NCI-H1105 (cell line): ENCODE data around the gene PSMD14.
"Not testable (repeated sequence)": the region's sequence is repeated elsewhere in the genome, so short reads cannot be mapped to it uniquely, and the experiment has no call there.

Experiments
- DNase-seq: peaks from one replicate; lab custom pipeline; 2025; lab: John Stamatoyannopoulos, UW

The PSMD14 gene

DNA sequence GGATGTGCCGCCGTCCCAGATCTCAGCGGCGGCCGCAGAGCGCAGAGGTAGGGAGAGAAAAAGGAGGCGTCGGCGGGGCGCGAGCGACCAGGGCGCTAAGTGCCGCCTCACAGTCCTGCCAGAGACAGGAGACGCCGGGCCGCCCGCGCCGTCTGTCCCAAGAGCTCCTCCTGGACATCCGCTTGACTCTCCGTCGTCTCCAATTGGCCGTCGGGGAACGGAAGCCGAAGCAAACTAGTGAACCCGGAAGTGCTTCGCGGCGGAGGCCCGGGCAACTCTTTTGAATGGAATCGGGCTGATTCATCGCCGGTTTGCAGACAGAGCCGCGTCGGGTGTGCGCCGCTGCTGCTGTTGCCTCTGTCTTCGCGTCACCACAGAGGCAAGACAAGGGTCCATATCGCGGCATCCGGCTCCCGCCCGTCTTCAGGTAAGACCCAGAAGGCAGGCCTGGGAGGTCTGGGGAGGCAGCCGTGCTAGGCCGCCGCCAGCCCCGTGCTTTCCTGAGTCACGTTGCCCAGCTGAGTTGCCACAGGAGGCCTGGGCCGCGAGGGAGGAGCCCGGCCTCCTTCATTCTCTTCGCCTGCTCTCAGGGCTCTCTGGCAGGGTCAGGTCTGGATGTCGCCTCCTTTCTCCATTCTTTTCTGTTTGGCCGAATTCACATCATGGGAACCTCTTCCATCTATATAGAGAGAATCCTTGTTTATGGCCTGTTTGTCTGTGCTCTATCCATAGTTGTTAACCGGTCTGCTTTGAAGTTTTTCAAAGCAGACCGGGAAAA is at the start of gene PSMD14:
Gene PSMD14 (plus strand): TSS at position 248 of the 778 bp plus-strand sequence. CDS start 10,401 bp downstream, outside the sequence.
- peak; percentile 76 for DNase-seq

DNA sequence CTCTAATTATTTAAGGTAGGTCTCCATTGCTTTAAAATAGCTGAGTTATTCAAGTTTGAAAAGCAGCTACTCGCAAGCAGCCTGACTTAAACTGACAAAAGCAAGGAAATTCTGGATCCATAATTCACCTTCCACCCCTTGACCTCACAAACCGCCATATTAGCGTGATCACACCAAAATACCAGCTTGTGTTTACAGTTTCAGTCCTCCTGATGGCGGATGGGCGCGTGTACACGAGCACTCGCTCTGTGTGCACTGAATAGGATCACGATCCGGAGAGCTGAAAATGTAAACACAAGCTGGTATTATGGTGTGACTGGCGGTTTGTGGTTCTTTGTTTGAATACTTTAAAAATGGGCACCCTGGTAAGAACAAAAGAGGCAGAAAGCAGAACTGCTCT is 42.4 kb upstream of the PSMD14 start:
- DNase-seq: no peak

DNA sequence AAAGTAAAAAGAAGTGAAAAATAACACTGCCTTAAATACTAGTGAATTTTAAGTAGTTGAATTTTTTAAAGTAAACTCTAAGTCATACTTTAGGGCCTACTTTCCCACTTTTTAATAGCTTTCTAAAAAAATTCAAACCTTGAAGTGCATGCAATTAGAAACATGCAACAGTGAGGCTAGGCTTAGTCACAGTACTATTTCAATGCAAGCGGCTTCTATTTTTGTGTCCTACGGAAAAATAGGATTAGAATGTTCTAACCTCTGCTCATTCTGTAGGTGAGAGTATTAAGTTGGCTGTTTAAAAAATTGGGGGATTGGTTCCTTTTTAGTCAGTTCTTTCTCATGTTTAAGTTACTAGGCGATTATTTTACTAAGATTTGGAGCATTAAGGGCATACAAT is 39.1 kb upstream of the PSMD14 start:
- no peak for DNase-seq

DNA sequence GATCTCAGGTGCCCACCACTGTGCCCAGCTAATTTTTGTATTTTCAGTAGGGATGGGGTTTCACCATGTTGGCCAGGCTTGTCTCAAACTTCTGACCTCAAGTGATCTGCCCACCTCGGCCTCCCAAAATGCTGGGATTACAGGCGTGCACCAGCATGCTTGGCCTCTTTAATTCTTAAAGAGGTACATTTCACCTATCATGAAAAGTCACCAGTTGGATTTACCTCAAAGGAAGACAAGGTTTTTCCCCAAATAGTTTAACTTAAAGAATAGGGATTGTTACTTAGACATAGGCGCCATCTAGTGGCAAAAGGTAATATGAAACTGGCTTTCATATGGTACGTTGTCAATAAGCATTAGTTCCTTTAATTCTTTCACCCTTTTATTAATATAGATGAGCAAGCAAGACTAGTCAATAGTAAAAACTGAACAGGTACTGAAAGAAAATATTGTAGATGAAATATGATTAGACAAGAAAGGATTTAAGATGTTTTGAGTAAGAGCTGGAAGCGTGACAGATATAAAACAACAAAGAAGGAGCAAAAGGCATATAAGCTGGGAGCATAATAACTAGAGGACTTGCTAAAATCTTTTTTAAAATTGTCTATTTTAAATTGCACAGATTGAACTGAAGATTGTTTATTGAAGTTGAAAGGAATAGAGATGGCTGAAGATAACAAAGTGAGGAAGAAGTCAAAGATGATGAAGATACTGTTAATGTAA is 35.0 kb upstream of the PSMD14 start:
- DNase-seq: peak; percentile 46

- DNase-seq: not testable (repeated sequence)
Measured at GRCh38 chr2:161278564-161279229, 29.5 kb upstream of the PSMD14 start.

DNA sequence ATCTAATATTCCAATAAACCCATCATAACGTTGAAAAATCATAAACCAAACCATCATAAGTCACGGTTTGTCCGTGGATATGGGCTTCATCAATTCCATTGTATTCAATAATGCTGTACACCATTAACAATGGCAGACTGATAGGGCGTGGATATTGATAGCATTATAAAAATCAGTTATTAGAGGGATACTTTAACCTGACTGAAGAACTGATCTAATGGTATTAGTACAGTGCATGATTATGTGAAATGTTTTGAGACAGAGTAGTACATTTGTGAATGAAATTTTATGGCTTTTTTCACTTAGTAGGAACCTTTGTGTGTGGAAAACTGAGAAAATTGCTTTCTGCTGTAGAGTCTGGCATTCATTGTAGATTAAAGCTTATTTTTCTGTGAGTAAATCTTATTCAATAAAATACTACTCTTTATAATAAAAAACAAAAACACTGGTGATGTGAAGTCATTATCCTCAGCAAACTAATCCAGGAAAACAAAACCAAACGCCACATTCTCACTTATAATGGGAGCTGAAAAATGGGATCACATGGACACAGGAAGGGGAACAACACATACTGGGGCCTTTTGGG is 28.9 kb upstream of the PSMD14 start:
- DNase-seq: not testable (repeated sequence)

- not testable (repeated sequence) for DNase-seq
Measured at GRCh38 chr2:161280906-161281323, 27.3 kb upstream of the PSMD14 start.

- not testable (repeated sequence) for DNase-seq
Measured at GRCh38 chr2:161281615-161282310, 26.5 kb upstream of the PSMD14 start.

- DNase-seq: not testable (repeated sequence)
Measured at GRCh38 chr2:161282311-161282644, 25.9 kb upstream of the PSMD14 start.

DNA sequence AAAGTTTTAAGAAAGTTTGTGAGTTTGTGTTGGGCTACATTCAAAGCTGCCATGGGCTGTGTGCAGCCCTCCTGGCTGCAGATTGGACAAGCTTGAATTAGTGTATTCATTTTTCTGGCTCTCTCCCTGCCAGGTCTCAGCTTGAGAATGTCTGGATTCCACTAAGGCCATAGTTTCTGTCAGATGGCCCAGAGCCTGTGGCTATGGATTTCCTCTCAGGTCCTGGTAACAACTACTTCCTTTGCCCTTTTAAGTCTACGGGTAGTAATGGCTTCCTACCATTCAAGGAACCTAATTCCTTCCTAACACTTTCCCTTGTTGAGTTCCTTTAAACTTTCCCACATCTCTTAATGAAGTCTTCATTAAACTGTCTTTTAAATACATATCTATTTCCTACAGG is 24.3 kb upstream of the PSMD14 start:
- no peak for DNase-seq

- DNase-seq: no peak
Measured at GRCh38 chr2:161303535-161304050, 4.6 kb upstream of the PSMD14 start.

- no peak for DNase-seq
Measured at GRCh38 chr2:161306919-161307318, 1.3 kb upstream of the PSMD14 start.

- DNase-seq: no peak
Measured at GRCh38 chr2:161307676-161308075, 549 bp upstream of the PSMD14 start.

- no peak for DNase-seq
Measured at GRCh38 chr2:161312996-161313395, 4.8 kb downstream of the PSMD14 start.

DNA sequence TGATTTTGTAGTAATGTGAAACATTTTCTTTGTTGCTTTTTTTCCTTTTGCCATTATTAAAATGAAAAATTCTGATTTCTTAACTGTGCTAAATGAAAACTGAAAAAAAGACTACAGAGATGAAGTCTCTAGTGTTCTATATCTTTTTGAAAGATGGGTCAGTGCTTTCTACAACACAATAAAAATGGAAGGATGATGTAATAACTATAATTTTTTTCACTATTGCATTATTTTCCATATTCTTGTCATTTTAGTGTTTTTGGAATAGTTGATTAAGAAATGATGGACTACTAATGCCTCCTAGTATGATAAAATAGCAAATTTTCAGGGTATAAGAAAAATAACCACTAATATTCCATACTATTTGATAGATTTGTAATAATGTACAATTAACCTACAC is 7.2 kb downstream of the PSMD14 start:
- DNase-seq: no peak

DNA sequence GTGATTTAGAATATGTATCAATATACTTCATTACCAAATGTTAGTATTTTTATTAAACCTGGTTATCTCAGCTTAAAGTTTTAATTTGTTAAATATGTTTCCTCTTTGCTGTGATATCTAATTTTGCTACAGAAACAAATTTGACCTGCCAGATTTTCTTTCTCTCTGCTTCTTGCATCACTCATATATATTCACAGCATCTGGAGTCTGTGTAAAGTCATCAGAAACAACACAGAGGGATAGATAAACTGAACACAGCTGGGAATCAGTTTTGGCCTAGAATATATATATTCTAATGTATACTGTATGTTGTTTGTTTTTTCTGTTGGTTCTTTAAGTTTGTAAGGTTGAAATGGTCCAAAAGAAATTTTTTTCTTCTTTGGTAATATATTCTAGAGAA is 8.5 kb downstream of the PSMD14 start:
- DNase-seq: no peak

DNA sequence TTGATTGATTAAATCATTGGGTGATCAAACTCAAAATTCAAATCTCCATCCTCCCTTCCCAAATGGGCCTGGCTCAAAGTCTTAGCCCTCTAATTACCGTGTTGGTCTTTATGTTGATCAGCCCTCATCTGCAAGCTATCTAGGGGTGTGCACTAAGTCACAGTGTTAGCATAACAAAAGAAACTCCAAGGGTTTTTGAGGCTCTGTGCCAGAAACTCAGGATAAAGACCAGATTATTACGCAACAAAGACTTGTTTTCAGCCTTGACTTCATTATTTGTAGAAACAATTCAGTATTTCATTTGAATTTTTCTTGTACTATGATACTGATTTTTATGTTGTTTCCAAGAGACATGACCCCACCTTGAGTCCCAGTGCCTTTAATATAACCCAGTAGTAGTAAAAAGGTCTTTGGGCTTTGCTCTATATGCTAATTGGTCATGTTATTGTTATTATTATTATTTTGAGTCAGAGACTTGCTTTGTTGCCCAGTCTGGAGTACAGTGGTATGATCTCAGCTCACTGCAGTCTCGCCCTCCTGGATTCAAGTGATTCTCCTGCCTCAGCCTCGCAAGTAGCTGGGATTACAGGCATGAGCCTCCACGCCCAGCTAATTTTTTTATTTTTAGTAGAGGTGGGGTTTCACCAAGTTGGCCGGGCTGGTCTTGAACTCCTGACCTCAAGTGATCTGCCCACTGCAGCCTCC is 13.9 kb downstream of the PSMD14 start:
- no peak for DNase-seq

- DNase-seq: no peak
Measured at GRCh38 chr2:161324876-161325275, 16.7 kb downstream of the PSMD14 start.

DNA sequence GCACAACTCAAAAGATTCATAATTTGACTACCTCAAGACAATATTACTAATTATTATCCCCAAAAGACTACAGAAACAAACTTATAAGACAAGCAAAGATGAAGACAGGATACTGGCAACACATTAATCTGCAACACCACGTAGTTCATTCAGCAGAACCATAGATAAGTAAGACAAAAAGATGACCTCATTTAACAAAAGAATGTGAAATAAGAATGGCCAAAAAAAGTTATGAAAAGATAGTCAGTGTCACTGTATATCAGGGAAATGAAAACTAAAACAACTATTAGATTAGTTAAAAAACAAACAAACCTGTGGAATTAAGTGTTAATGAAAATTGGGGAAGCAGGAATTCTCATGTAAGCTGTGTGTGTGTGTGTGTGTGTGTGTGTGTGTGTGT is 19.4 kb downstream of the PSMD14 start:
- DNase-seq: no peak

GRCh38 chr2:161332371-161332967 is 24.2 kb downstream of the PSMD14 start:
- DNase-seq: peak; percentile 55

GRCh38 chr2:161335626-161336025 is 27.4 kb downstream of the PSMD14 start:
- no peak for DNase-seq
